ENCODE measurements around the gene SCARF1.

SCARF1 gene

DNA sequence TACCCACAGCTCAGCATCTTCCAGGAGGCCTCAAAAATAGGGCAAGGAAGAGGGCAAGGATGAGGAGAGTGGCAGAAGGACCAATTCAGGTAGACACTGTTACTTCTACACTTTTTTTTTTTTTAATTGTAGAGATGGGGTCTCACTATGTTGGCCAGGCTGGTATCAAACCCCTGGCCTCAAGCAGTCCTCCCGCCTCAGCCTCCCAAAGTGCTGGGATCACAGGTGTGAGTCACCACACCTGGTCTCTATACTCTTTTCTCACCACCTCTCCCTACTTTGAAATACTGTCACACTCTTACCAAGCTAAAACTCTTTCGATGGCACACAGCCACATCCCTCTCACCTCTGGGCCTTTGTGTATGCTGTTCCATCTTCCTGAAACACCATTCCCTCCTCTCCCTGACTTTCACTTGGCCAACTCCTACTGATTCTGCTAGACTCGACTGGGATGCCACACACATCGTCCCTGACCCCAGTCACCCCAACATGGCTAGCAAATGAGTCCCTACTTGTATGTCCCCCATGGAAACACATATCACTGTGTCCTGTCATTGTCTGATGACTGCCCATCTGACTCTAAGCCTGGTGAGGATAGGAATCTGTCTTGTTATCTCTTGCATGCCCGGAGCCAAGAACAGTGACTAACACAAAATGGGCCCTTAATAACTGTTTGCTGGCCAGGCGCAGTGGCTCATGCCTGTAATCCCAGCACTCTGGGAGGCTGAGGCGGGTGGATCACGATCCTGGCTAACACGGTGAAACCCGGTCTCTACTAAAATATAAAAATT lies 9.7 kb downstream of the SCARF1 start:
- in situ Hi-C loops (cut with HindIII; ENCODE audit: low sequenced_read_pairs) = no loop called here
- DNase-seq (ENCODE audit: low read depth) = no peak
- H3K4me3 ChIP-seq (ENCODE audit: low read depth, low read length) = no peak overlapping the region
- TF ChIP-seq, protein P1, sequence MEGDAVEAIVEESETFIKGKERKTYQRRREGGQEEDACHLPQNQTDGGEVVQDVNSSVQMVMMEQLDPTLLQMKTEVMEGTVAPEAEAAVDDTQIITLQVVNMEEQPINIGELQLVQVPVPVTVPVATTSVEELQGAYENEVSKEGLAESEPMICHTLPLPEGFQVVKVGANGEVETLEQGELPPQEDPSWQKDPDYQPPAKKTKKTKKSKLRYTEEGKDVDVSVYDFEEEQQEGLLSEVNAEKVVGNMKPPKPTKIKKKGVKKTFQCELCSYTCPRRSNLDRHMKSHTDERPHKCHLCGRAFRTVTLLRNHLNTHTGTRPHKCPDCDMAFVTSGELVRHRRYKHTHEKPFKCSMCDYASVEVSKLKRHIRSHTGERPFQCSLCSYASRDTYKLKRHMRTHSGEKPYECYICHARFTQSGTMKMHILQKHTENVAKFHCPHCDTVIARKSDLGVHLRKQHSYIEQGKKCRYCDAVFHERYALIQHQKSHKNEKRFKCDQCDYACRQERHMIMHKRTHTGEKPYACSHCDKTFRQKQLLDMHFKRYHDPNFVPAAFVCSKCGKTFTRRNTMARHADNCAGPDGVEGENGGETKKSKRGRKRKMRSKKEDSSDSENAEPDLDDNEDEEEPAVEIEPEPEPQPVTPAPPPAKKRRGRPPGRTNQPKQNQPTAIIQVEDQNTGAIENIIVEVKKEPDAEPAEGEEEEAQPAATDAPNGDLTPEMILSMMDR (IDR thresholded peaks at IDR 0.05; ENCODE audit: low read depth, low read length, missing control alignments) = no peak

DNA sequence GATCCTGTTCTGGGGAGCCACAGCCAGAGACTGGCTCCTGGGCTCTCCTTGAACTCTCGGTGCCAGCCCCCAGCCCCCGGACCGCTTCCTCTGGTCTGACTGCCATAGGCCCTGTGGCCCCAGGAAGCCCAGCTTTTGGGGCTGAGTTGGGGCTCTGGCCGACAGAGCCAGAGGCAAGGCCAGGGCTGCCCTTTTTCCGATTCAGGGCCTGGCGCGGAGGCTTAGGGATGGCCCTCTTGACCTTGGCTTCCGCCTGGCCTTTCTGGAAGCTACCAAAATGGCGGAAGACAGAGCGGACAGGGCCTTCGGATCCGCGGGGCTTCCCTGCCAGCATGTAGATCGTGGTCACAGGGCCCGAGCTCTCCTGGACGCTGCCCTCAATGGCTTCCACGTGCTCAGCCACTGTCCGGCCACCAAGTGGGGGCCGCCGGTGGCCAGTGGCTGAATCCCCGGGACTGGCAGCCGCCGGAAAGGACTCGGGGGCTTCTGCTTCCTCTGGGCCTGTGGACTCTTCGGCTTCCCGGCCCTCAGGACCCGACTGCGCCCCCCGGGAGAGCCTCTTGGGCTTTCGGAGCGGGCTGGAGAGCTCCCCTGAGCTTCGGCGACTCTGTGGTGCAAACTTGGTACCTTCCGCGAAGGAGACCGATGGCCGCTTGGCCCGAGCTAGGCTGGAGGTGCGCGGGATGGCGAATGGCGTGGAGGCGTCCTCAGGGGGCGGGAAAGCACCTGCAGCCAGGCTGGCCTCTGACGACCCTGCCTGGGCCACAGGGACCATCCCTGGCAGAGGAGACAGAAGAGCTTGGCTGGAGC lies 10.5 kb downstream of the SCARF1 start:
- in situ Hi-C loops (cut with HindIII; ENCODE audit: low sequenced_read_pairs) = no loop called here
- TF ChIP-seq, protein P1 (IDR thresholded peaks at IDR 0.05; ENCODE audit: low read depth, low read length, missing control alignments) = no peak

DNA sequence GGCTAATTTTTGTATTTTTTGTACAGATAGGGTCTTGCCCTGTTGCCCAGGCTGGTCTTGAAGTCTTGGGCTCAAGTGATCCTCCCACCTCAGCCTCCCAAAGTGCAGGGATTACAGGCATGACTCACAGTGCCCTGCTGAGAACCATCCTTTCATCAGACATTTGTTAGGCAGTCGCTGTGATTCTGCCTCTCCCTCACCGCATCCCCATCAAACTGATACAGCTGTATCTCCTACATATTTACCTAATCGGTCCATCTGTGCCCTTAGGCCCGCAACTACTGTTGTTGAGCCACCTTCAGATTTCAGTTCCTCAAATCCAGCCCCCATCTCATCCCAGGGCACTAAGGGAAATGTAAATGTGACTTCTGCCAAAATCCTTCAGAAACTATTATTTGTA lies 14.9 kb downstream of the SCARF1 start:
- in situ Hi-C loops (cut with HindIII; ENCODE audit: low sequenced_read_pairs) = no loop called here
- no peak overlapping the region for H3K4me3 ChIP-seq (ENCODE audit: low read depth, low read length)
- TF ChIP-seq, protein P1 (IDR thresholded peaks at IDR 0.05; ENCODE audit: low read depth, low read length, missing control alignments) = no peak
- no peak for DNase-seq (ENCODE audit: low read depth)

More for the DNA sequence above, 10.5 kb downstream of the SCARF1 start:
- DNase-seq (ENCODE audit: low read depth) = no peak
- H3K4me3 ChIP-seq (ENCODE audit: low read depth, low read length) = no peak overlapping the region

DNA sequence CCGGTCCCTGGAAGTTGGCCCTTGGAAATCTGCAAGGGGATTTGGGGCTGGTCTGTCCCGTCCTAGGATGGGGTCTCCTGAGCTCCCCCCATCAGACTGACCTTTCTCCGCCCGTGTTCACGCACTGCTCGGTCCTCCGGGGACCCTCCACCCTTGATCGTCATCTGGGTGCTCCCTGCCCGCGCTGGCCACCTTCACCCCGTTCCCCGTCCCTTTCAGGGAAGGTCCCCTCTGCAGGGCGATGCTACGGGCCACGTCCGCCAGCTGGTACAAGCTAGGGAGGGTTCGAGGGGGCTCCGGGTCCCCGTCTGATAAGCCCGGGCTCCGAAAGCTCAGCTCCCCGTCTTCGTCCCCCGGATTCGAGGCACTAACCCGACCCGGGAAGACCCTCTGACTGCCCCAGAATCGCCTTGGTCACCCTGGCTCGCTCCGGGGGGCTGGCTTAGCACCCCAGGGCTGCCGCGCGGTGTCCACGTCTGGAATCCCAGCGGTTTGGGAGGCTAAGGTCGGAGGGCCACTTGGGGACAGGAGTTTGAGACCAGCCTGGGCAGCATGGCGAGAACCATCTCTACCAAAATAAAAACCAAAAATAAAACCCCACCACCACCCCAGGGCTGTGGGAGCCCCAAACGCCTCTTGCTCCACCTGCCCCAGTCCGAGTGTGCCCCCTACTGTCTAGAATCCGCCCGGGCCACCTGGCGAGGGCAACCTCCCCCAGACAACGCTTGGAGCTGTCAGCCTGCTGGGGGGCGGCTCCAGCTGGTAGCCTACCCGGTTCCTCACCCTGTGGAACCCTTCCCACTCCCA lies 15.8 kb downstream of the SCARF1 start:
- in situ Hi-C loops (cut with HindIII; ENCODE audit: low sequenced_read_pairs) = no loop called here

DNA sequence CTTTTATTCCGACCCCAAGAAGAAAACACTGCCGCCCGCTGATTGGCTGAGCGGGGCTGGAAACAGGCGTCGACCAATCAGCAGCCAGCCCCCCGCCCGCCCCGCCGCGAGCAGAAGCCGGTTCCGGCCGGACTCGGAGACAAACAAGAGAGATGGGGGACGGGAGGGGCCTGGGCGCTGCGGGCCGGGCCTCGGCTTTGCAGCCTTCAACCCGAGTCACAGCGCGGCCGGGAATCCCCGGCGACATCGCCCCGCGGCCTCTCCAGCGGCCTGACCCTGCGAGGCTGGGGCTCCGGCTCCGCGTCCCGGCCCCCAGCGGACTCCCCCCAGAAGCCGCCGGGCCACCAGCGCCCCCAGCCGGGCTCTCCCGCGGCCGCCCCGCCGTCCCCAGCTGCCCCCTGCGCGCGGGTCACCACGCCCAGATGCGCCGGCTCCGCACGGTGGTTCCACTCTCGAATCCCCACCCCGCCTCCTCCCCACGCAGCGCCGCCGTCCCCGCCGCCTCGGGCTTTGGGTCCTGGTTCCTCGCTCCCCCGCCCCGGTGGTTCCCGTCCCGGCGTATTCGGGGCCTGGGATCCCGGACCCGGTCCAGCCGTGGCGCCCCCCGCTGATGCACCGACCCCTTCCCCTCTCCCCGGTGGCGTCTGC lies 16.6 kb downstream of the SCARF1 start:
- TF ChIP-seq, protein P1 (IDR thresholded peaks at IDR 0.05; ENCODE audit: low read depth, low read length, missing control alignments) = no peak
- peak; percentile 81 for DNase-seq (ENCODE audit: low read depth)
- H3K4me3 ChIP-seq (ENCODE audit: low read depth, low read length) = peak overlapping the region; percentile 60
- in situ Hi-C loops (cut with HindIII; ENCODE audit: low sequenced_read_pairs) = no loop called here

More for the DNA sequence above, 15.8 kb downstream of the SCARF1 start:
- TF ChIP-seq, protein P1 (IDR thresholded peaks at IDR 0.05; ENCODE audit: low read depth, low read length, missing control alignments) = peak; percentile 57
- DNase-seq (ENCODE audit: low read depth) = no peak
- peak overlapping the region; percentile 60 for H3K4me3 ChIP-seq (ENCODE audit: low read depth, low read length)
